Measurements from ENCODE around the gene C1QL2.

The C1QL2 gene

GRCh38 chr2:119201815-119202214 is 43.3 kb upstream of the C1QL2 start:
- no peak for DNase-seq (ENCODE audit: low read depth)
- TF ChIP-seq CTCF (conservative IDR thresholded peaks at IDR 0.05; ENCODE audit: low read depth, low read length) = no peak

GRCh38 chr2:119198240-119198840 is 39.8 kb upstream of the C1QL2 start:
- TF ChIP-seq CTCF (conservative IDR thresholded peaks at IDR 0.05; ENCODE audit: low read depth, low read length) = no peak
- no peak overlapping the region for H3K4me3 ChIP-seq (ENCODE audit: low read depth, low read length)
- peak; percentile 77 for DNase-seq (ENCODE audit: low read depth)

More at GRCh38 chr2:119201815-119202214, 43.3 kb upstream of the C1QL2 start:
- no peak overlapping the region for H3K4me3 ChIP-seq (ENCODE audit: low read depth, low read length)

GRCh38 chr2:119197529-119198239 is 39.1 kb upstream of the C1QL2 start:
- no peak for TF ChIP-seq CTCF (conservative IDR thresholded peaks at IDR 0.05; ENCODE audit: low read depth, low read length)
- DNase-seq (ENCODE audit: low read depth) = peak; percentile 24

GRCh38 chr2:119197126-119197405 is 38.5 kb upstream of the C1QL2 start:
- DNase-seq (ENCODE audit: low read depth) = no peak
- H3K4me3 ChIP-seq (ENCODE audit: low read depth, low read length) = no peak overlapping the region
- TF ChIP-seq CTCF (conservative IDR thresholded peaks at IDR 0.05; ENCODE audit: low read depth, low read length) = no peak

More at GRCh38 chr2:119197529-119198239, 39.1 kb upstream of the C1QL2 start:
- no peak overlapping the region for H3K4me3 ChIP-seq (ENCODE audit: low read depth, low read length)

- H3K4me3 ChIP-seq (ENCODE audit: low read depth, low read length) = no peak overlapping the region
- no peak for DNase-seq (ENCODE audit: low read depth)
- no peak for TF ChIP-seq CTCF (conservative IDR thresholded peaks at IDR 0.05; ENCODE audit: low read depth, low read length)
These were observed 38.0 kb upstream of the C1QL2 start for GRCh38 chr2:119196301-119197125.

GRCh38 chr2:119195887-119196286 is 37.3 kb upstream of the C1QL2 start:
- H3K4me3 ChIP-seq (ENCODE audit: low read depth, low read length) = no peak overlapping the region
- TF ChIP-seq CTCF (conservative IDR thresholded peaks at IDR 0.05; ENCODE audit: low read depth, low read length) = no peak
- DNase-seq (ENCODE audit: low read depth) = no peak

Data from choroid plexus epithelial cell (primary cell).